NCI-H82 (cell line): ENCODE results near the gene TMC3.

ENCODE experiments used
- DNase-seq: peaks from one replicate; lab custom pipeline; 2025; lab: John Stamatoyannopoulos, UW

Gene TMC3

GRCh38 chr15:81322676-81323253, 51.2 kb downstream of the TMC3 start:
- DNase-seq: no peak

DNA sequence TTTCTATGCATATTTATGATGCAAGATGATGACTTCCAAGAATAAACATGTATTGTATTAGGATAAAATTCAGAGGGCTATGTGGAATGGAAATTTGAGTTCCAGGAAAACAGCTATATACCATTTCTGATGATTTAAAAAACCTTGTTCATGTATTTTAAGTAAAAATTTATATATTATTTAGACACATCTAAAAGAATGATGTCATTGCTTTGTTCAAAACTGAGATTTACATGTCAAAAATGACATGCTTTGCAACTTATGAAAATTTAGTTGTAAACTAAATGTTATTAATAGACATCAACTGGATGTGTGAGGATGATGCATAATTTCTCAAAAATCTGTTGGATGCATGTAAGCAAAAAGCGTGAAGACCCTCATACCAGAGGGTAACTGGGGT, 52.3 kb downstream of the TMC3 start:
- no peak for DNase-seq

- no peak for DNase-seq
Measured at GRCh38 chr15:81317642-81318017, 56.4 kb downstream of the TMC3 start.

DNA sequence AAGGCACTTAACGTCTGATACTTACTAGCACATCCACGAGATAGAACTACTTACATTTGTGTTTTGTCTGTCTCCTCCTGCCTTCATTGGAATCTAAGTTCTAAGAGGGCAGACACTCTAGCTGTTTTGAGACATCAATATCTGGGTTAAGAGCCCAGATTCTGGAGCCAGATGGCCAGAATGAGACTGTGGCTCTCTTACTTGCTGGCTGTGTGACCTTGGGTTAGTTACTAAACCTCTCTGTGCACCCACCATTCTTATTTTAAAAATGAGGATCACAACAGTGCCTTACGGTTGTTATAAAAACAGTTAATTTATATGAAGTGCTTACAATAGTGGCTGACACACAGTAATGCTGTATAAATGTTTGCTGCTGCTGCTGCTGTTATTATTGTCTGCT, 57.7 kb downstream of the TMC3 start:
- DNase-seq: no peak

DNA sequence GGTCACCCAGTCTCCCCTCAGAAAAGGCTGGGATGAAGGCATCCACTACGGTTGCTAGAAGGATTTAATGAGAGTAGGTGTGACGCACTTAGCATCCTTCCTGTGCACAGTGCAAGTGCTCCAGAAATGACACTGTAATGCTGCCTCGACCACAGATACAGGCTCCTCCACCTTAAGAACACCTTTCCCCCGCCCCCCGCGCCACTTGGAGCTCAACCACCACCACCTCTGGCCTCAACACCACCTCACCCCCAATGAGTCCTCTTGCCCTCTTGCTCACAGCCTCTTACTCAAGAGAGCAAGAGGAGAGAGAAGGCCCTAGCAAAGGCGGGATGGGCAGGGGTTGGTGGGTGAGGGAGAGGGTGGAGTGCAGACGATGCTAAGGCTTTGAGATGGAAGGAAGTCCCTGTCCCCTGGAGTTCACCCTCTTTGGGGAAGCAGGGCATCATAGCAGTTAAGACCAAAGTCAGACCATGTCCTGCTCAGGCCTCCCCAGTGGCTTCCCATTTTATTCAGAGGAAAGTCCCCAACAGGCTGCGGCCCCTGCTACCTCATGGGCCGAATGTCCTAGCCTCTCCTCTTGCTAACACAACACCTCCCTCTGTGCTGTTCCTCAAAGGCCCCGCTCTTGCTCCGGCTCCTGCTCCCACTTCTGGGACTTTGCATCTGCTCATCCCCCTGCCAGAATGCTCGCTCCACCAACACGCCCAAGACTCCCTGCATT, 58.4 kb downstream of the TMC3 start:
- no peak for DNase-seq

GRCh38 chr15:81314378-81314777, 59.6 kb downstream of the TMC3 start:
- DNase-seq: no peak

GRCh38 chr15:81313686-81314085, 60.3 kb downstream of the TMC3 start:
- no peak for DNase-seq

DNA sequence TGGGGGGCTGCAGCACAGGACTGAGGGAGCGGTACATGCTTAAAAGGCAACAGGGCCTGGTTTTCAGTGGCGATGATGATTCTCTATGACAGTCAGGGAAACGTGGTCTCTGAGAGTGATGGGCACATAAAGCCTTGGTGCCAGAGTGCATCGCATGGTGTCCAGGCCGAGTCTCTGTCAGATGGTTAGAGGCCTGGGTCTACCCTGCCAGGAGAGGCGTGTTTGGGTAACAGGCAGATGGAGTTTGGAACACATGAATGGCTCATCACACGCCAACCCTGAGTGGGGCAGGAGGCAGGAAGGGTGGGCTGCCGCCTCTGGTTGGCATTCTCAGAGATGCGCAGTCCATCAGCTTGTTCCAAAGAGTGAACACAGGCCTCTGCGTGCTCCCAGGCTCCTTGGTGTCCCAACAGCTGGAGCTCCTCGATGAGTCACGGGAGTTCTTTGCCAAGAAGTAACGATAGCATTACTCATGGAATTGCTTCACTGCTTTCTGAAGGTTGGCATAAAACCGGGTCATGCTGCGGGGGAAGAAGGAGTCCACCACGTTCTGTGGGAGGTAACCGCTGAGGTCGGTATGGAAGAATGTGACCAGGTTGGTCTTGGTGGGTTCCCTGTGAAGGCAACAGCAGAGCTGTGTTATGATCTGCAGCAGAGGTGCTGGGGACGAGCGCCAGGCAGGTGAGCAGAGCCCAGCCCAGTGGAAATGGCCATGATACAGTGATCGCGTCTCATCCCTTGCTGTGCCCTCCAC, 61.0 kb downstream of the TMC3 start:
- DNase-seq: no peak

GRCh38 chr15:81311752-81312464, 62.1 kb downstream of the TMC3 start:
- DNase-seq: no peak

DNA sequence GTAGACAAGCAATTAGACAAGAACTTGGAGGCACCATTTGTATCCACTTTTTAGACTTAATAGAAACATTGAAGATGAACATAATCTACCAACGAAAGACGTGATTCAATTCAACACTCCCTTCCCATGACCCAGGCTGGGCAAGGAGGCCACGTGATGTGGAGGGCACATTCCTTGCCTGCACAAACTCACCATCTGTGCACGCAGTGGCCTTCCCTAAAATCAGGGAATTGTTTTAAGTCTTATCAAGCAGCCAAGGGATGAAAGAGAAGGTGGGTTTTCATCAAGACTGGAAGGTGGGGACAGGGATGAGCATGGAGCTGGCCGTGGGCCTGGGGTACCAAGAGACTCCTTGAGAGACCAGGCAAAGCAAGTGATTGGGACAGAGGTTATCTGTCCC, 63.5 kb downstream of the TMC3 start:
- DNase-seq: no peak

DNA sequence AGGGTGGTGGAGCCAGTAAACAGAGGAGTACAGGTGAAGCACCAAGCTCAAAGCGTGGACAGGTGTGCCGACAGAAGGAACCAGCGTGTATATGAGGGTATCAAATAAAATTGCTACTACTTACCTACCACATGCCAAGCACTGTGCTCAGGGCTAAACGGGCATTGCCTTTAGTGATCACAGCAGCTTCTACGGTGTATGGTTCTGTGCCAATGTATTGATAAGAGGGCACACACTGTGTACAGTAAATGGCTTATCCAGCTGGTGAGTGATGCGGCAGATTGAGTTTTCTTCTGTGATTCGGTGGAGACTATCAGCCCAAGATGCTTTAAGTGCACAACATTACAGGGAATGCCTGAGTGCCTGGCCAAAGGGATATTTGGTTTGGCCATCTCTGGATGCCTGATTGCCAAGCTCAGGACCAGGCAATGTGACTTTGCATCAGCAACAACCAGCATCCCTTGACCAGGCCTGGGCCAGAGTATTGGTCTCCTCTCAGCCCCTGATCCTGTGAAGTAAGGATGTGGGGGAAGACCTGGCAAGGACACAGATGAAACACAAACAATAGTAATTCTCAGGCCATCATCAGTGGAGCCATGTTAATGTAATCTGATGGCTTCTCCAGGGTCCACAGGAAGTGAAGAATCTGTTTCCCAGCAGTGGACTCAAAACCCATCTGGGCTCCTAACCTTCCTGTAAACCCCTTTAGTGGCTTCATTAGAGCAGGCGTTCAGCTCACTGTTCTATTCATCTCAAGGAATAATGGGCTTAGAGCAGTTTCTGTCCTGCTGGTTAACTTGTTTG, 64.2 kb downstream of the TMC3 start:
- no peak for DNase-seq

- DNase-seq: no peak
Measured at GRCh38 chr15:81308260-81308659, 65.8 kb downstream of the TMC3 start.

DNA sequence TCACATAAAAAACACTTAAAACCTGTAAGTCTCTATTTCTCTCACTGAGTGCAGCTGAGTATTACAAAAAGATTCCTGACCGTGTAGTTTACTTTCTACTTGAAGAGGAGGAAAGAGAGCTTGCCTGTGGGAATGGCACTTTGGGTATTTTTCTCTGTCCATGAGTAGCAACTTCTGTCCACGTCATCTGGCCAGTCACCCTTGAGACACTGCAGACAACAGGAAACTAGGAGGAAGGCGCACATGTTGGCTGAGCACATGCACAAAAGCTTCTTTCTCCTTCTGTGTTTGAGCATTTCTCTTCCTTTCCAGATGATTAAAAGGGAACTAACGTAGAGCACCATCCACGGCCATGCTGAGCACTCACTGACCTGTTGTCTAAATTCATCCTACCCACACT, 69.8 kb downstream of the TMC3 start:
- no peak for DNase-seq

- DNase-seq: no peak
Measured at GRCh38 chr15:81303244-81304225, 70.5 kb downstream of the TMC3 start.

- no peak for DNase-seq
Measured at GRCh38 chr15:81302701-81303109, 71.3 kb downstream of the TMC3 start.

DNA sequence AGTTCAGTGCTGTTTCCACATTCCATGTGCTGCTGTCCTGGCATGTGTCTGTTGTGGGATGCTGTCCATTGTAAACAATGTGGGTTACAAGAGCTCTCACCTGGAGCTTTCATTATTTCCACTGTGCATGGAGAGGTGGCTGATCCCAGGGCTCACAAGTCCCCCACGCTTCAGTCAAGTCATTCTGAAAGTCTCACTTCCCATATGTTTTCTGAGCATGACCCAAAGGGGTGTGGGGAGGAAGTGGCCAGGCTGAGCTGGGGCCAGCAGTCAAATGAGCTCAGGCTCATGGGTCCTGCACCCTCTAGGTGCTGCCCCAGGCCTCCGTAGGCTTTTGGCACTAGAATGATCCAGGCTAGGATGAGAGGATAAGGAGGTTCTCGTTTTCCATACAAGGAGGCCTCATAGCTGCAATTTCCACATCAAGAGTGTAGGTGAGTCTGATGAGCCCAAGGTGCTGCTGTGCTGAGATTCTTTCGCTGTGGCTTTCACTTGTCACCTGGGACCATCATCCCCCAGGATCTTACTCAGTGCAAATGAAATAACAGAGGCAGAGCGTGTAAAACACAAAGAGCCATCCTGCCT, 72.1 kb downstream of the TMC3 start:
- DNase-seq: no peak

GRCh38 chr15:81301385-81301784, 72.6 kb downstream of the TMC3 start:
- DNase-seq: no peak

- DNase-seq: no peak
Measured at GRCh38 chr15:81299630-81300273, 74.3 kb downstream of the TMC3 start.

GRCh38 chr15:81299156-81299555, 74.9 kb downstream of the TMC3 start:
- no peak for DNase-seq

GRCh38 chr15:81298611-81299010, 75.4 kb downstream of the TMC3 start:
- DNase-seq: no peak
